GM12873 (cell line): ENCODE measurements around the gene INHBE.

Experiments
- CTCF ChIP-seq: IDR thresholded peaks from 2 replicates; pipeline ENCODE4 v1.5.1; 2012; ENCODE audit warnings: low read depth, mild to moderate bottlenecking, moderate library complexity, low read length, control low read depth; ENCODE audit not compliant: insufficient read depth; ENCODE audit errors: missing control alignments

The INHBE gene

GRCh38 chr12:57465030-57465746 lies 10.1 kb downstream of the INHBE start:
- TF ChIP-seq CTCF, result no peak

GRCh38 chr12:57465747-57466505 lies 10.8 kb downstream of the INHBE start:
- no peak for TF ChIP-seq CTCF

GRCh38 chr12:57467212-57467874 lies 12.2 kb downstream of the INHBE start:
- TF ChIP-seq CTCF, result no peak

- TF ChIP-seq CTCF, result no peak
Measured at GRCh38 chr12:57467915-57468314, 12.8 kb downstream of the INHBE start.

GRCh38 chr12:57469296-57470164 lies 14.4 kb downstream of the INHBE start:
- TF ChIP-seq CTCF, result no peak

GRCh38 chr12:57470286-57470969 lies 15.3 kb downstream of the INHBE start:
- TF ChIP-seq CTCF, result no peak
